A549 (cell line): Measurements from ENCODE around the gene ISM1.

Source experiments
- CHD2 ChIP-seq: fragments of 150-350 bp; IDR thresholded peaks from 2 replicates; pipeline ENCODE4 v1.6.1; 2014; ENCODE audit warnings: low read length; ENCODE audit not compliant: partially characterized antibody
- CTCF ChIP-seq: fragments of >200 bp; sonication (Bioruptor Twin); formaldehyde crosslinking; IDR thresholded peaks from 3 replicates; pipeline ENCODE4 v1.5.1; 2016
- EHMT2 ChIP-seq: fragments of 200-600 bp; sonication (generic); IDR thresholded peaks from 2 replicates; pipeline ENCODE4 v1.6.1; 2016; ENCODE audit warnings: antibody characterized with exemption, low read depth, mild to moderate bottlenecking, moderate library complexity
- FOXS1 ChIP-seq: fragments of 250-450 bp; sonication (Bioruptor Pico); IDR thresholded peaks from 2 replicates; pipeline ENCODE4 v1.5.0; 2020; ENCODE audit warnings: mild to moderate bottlenecking, moderate library complexity
- RCOR1 ChIP-seq: fragments of 150-350 bp; IDR thresholded peaks from 2 replicates; pipeline ENCODE4 v1.6.1; 2014; ENCODE audit warnings: antibody characterized with exemption, low read length, low read depth
- REST ChIP-seq: fragments of 200-600 bp; sonication (generic); IDR thresholded peaks from 2 replicates; pipeline ENCODE4 v1.6.1; 2016; ENCODE audit warnings: antibody characterized with exemption, mild to moderate bottlenecking, moderate library complexity
- SREBF2 ChIP-seq: fragments of 450-650 bp; IDR thresholded peaks from 2 replicates; pipeline ENCODE4 v1.6.1; 2014; ENCODE audit warnings: mild to moderate bottlenecking, moderate library complexity
- ZFP36 ChIP-seq: fragments of 450-650 bp; IDR thresholded peaks from 2 replicates; pipeline ENCODE4 v1.6.1; 2014; ENCODE audit warnings: borderline replicate concordance; ENCODE audit not compliant: partially characterized antibody

DNA sequence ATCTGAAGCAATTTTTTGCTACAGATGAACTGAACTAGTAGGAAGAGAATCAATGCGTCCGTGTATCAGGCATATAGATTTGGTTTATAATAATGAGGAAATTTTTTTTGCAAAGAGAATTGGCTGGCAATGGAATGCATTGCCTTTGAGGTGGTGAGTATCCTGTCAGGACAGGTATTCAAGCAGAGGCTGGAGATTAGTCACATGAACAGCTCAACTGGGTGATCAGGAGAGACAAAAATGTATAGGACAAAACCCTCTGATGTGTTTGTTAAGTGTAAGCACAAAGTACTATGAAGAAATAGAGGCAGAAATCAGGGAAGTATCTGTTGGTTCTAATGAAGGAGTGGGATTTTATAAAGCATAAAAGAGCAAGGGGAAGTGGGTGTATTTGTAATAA lies 80.5 kb downstream of the ISM1 start:
- TF ChIP-seq CTCF (no peak), CHD2 (no peak), SREBF2 (no peak), EHMT2 (no peak), FOXS1 (CRISPR knock-in tag) (no peak), REST (no peak), ZFP36 (no peak), RCOR1 (no peak)
